ENCODE measurements around the gene RTN4IP1.

RTN4IP1 gene

DNA sequence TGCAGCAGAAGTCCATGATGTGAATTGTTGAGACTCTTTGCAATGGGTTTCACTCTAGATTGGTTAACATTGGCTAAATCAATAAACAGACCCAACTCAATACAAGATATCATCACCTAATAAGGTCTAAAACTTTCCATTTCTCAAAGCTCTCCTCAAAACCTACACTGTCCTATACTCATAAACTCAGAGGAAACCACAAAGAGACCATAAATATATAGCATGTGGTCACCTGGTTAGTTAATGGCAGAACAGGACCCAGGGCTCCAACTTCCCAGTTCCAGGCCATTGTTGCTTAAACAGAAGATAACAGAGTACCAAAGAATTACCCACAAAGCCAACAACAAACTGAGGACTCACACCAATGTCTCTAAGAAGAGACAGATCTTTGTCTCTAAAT, 12.0 kb downstream of the RTN4IP1 start:
- Histone ChIP-seq H3K4me3 (ENCODE audit: insufficient read depth, low read depth, low read length, poor library complexity, severe bottlenecking) (no peak overlapping the region), H3K27me3 (replicated peaks; ENCODE audit: control insufficient read depth, insufficient read depth, low read length, poor library complexity, severe bottlenecking) (no peaks in the 10 kb centered on the region), H3K4me1 (ENCODE audit: control insufficient read depth, insufficient read depth, low read length, poor library complexity, severe bottlenecking) (no peaks in the 10 kb centered on the region), H3K36me3 (ENCODE audit: control insufficient read depth, insufficient read depth, low read length) (peaks cover 9% of the 10 kb centered on the region), H3K9me3 (ENCODE audit: control insufficient read depth, low read length) (no peaks in the 10 kb centered on the region), H3K27ac (ENCODE audit: insufficient read depth, low read length, poor library complexity, severe bottlenecking) (no peak overlapping the region)
- DNase-seq = no peak

GRCh38 chr6:106614592-106615257, 14.6 kb downstream of the RTN4IP1 start:
- no peak for DNase-seq
- H3K27ac ChIP-seq (ENCODE audit: insufficient read depth, low read length, poor library complexity, severe bottlenecking) = no peak overlapping the region
- no peaks in the 10 kb centered on the region for H3K27me3 ChIP-seq (replicated peaks; ENCODE audit: control insufficient read depth, insufficient read depth, low read length, poor library complexity, severe bottlenecking)
- no peaks in the 10 kb centered on the region for H3K4me1 ChIP-seq (ENCODE audit: control insufficient read depth, insufficient read depth, low read length, poor library complexity, severe bottlenecking)
- H3K4me3 ChIP-seq (ENCODE audit: insufficient read depth, low read depth, low read length, poor library complexity, severe bottlenecking) = no peak overlapping the region
- no peaks in the 10 kb centered on the region for H3K9me3 ChIP-seq (ENCODE audit: control insufficient read depth, low read length)
- H3K36me3 ChIP-seq (ENCODE audit: control insufficient read depth, insufficient read depth, low read length) = peaks cover 9% of the 10 kb centered on the region

DNA sequence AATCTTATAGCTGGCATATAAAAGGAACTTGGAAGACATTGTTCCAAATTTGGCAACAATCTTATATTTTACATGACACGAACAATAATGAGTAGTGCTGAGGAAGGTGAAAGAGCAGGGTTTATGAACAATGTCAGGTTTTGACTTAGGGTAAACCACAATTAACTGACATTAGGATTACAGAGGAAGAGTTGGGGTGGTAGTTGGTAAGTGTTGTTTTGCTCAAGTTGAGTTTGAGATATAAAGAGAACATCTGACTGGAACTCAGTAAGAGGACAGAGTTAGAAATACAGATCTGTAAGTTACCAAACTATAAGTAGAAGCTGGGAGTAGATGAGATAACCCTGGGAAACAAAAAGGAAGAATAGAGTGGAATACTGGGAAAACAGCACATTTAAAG, 15.1 kb downstream of the RTN4IP1 start:
- no peak overlapping the region for H3K27ac ChIP-seq (ENCODE audit: insufficient read depth, low read length, poor library complexity, severe bottlenecking)
- DNase-seq = no peak
- H3K4me3 ChIP-seq (ENCODE audit: insufficient read depth, low read depth, low read length, poor library complexity, severe bottlenecking) = no peak overlapping the region
- no peaks in the 10 kb centered on the region for H3K27me3 ChIP-seq (replicated peaks; ENCODE audit: control insufficient read depth, insufficient read depth, low read length, poor library complexity, severe bottlenecking)
- no peaks in the 10 kb centered on the region for H3K4me1 ChIP-seq (ENCODE audit: control insufficient read depth, insufficient read depth, low read length, poor library complexity, severe bottlenecking)
- H3K9me3 ChIP-seq (ENCODE audit: control insufficient read depth, low read length) = no peaks in the 10 kb centered on the region
- peaks cover 9% of the 10 kb centered on the region for H3K36me3 ChIP-seq (ENCODE audit: control insufficient read depth, insufficient read depth, low read length)

DNA sequence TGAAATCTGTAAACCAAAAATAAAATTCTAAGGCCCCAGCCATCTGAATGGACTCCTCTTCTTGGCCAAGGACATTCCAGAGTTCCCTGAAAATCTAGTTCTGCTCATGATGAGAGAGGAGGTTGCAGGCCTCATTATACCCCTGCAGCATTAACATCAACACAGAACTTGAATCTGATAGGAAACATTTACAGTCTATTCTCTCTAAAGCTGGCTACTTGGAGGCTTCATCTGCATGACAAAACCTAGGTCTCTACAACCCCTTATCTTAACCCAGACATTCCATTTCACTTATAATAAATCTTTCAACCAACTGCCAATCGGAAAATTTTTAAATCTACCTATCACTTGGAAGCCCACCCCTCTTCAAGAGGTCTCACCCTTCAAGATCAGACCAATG, 15.7 kb downstream of the RTN4IP1 start:
- no peak overlapping the region for H3K4me3 ChIP-seq (ENCODE audit: insufficient read depth, low read depth, low read length, poor library complexity, severe bottlenecking)
- H3K27me3 ChIP-seq (replicated peaks; ENCODE audit: control insufficient read depth, insufficient read depth, low read length, poor library complexity, severe bottlenecking) = no peaks in the 10 kb centered on the region
- H3K27ac ChIP-seq (ENCODE audit: insufficient read depth, low read length, poor library complexity, severe bottlenecking) = no peak overlapping the region
- no peak for DNase-seq
- peaks cover 9% of the 10 kb centered on the region for H3K36me3 ChIP-seq (ENCODE audit: control insufficient read depth, insufficient read depth, low read length)
- H3K9me3 ChIP-seq (ENCODE audit: control insufficient read depth, low read length) = no peaks in the 10 kb centered on the region
- H3K4me1 ChIP-seq (ENCODE audit: control insufficient read depth, insufficient read depth, low read length, poor library complexity, severe bottlenecking) = no peaks in the 10 kb centered on the region

GRCh38 chr6:106612671-106613416, 16.5 kb downstream of the RTN4IP1 start:
- no peak overlapping the region for H3K27ac ChIP-seq (ENCODE audit: insufficient read depth, low read length, poor library complexity, severe bottlenecking)

GRCh38 chr6:106611030-106611429, 18.3 kb downstream of the RTN4IP1 start:
- no peak for DNase-seq
- Histone ChIP-seq H3K4me3 (ENCODE audit: insufficient read depth, low read depth, low read length, poor library complexity, severe bottlenecking) (no peak overlapping the region), H3K27ac (ENCODE audit: insufficient read depth, low read length, poor library complexity, severe bottlenecking) (no peak overlapping the region), H3K9me3 (ENCODE audit: control insufficient read depth, low read length) (no peaks in the 10 kb centered on the region), H3K36me3 (ENCODE audit: control insufficient read depth, insufficient read depth, low read length) (peaks cover 9% of the 10 kb centered on the region), H3K4me1 (ENCODE audit: control insufficient read depth, insufficient read depth, low read length, poor library complexity, severe bottlenecking) (no peaks in the 10 kb centered on the region), H3K27me3 (replicated peaks; ENCODE audit: control insufficient read depth, insufficient read depth, low read length, poor library complexity, severe bottlenecking) (no peaks in the 10 kb centered on the region)

More at GRCh38 chr6:106612671-106613416, 16.5 kb downstream of the RTN4IP1 start:
- no peak for DNase-seq
- peaks cover 9% of the 10 kb centered on the region for H3K36me3 ChIP-seq (ENCODE audit: control insufficient read depth, insufficient read depth, low read length)
- H3K4me1 ChIP-seq (ENCODE audit: control insufficient read depth, insufficient read depth, low read length, poor library complexity, severe bottlenecking) = no peaks in the 10 kb centered on the region
- no peaks in the 10 kb centered on the region for H3K9me3 ChIP-seq (ENCODE audit: control insufficient read depth, low read length)
- H3K27me3 ChIP-seq (replicated peaks; ENCODE audit: control insufficient read depth, insufficient read depth, low read length, poor library complexity, severe bottlenecking) = no peaks in the 10 kb centered on the region
- H3K4me3 ChIP-seq (ENCODE audit: insufficient read depth, low read depth, low read length, poor library complexity, severe bottlenecking) = no peak overlapping the region

DNA sequence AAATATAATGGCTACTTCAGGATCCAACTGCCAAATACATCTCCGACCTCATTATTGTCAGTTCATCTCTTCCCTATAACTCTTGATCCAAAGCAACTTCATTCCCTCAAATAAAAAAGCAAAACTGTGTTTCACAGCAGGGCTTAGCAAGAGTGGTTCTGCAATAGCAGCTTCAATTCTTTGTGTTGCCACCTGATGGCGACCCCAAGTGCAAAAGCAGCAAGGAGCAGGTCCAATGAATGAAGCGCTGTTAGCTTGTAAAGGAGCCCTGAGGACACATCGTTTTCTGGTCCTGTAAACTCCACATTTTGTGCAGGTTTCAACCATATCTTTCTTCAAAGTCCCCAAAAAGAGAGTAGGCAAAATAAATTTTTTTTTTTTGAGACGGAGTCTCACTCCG, 19.6 kb downstream of the RTN4IP1 start:
- H3K9me3 ChIP-seq (ENCODE audit: control insufficient read depth, low read length) = no peaks in the 10 kb centered on the region
- no peaks in the 10 kb centered on the region for H3K4me1 ChIP-seq (ENCODE audit: control insufficient read depth, insufficient read depth, low read length, poor library complexity, severe bottlenecking)
- DNase-seq = no peak
- no peak overlapping the region for H3K27ac ChIP-seq (ENCODE audit: insufficient read depth, low read length, poor library complexity, severe bottlenecking)
- H3K4me3 ChIP-seq (ENCODE audit: insufficient read depth, low read depth, low read length, poor library complexity, severe bottlenecking) = no peak overlapping the region
- H3K36me3 ChIP-seq (ENCODE audit: control insufficient read depth, insufficient read depth, low read length) = peaks cover 9% of the 10 kb centered on the region
- no peaks in the 10 kb centered on the region for H3K27me3 ChIP-seq (replicated peaks; ENCODE audit: control insufficient read depth, insufficient read depth, low read length, poor library complexity, severe bottlenecking)

- H3K4me3 ChIP-seq (ENCODE audit: insufficient read depth, low read depth, low read length, poor library complexity, severe bottlenecking) = no peak overlapping the region
- no peak for DNase-seq
- no peaks in the 10 kb centered on the region for H3K27me3 ChIP-seq (replicated peaks; ENCODE audit: control insufficient read depth, insufficient read depth, low read length, poor library complexity, severe bottlenecking)
- no peaks in the 10 kb centered on the region for H3K4me1 ChIP-seq (ENCODE audit: control insufficient read depth, insufficient read depth, low read length, poor library complexity, severe bottlenecking)
- H3K27ac ChIP-seq (ENCODE audit: insufficient read depth, low read length, poor library complexity, severe bottlenecking) = no peak overlapping the region
- H3K9me3 ChIP-seq (ENCODE audit: control insufficient read depth, low read length) = no peaks in the 10 kb centered on the region
- peaks cover 3% of the 10 kb centered on the region for H3K36me3 ChIP-seq (ENCODE audit: control insufficient read depth, insufficient read depth, low read length)
Measured at GRCh38 chr6:106608080-106608668, 21.1 kb downstream of the RTN4IP1 start.

DNA sequence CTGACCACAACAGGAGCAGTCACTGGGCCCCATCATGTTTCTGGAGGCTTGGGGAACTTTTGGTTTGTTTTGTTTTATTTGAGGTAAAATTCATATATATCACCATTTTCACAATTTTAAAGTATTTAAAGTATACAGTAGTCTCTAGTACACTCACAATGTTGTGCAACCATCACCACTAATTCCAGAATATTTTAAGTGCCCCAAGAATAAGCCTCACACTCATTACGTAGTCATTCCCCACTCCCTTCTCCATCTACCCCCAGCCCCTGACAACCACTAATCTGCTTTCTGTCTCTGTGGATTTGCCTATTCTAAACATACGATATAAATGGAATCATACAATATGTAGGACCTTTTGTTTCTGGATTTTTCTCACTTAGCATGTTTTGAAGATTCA, 29.0 kb downstream of the RTN4IP1 start:
- Histone ChIP-seq H3K9me3 (ENCODE audit: control insufficient read depth, low read length) (no peaks in the 10 kb centered on the region), H3K27me3 (replicated peaks; ENCODE audit: control insufficient read depth, insufficient read depth, low read length, poor library complexity, severe bottlenecking) (no peaks in the 10 kb centered on the region), H3K4me1 (ENCODE audit: control insufficient read depth, insufficient read depth, low read length, poor library complexity, severe bottlenecking) (no peaks in the 10 kb centered on the region), H3K36me3 (ENCODE audit: control insufficient read depth, insufficient read depth, low read length) (no peaks in the 10 kb centered on the region), H3K4me3 (ENCODE audit: insufficient read depth, low read depth, low read length, poor library complexity, severe bottlenecking) (no peak overlapping the region), H3K27ac (ENCODE audit: insufficient read depth, low read length, poor library complexity, severe bottlenecking) (no peak overlapping the region)
- no peak for DNase-seq

- Histone ChIP-seq H3K4me1 (ENCODE audit: control insufficient read depth, insufficient read depth, low read length, poor library complexity, severe bottlenecking) (no peaks in the 10 kb centered on the region), H3K27ac (ENCODE audit: insufficient read depth, low read length, poor library complexity, severe bottlenecking) (no peak overlapping the region), H3K9me3 (ENCODE audit: control insufficient read depth, low read length) (no peaks in the 10 kb centered on the region), H3K27me3 (replicated peaks; ENCODE audit: control insufficient read depth, insufficient read depth, low read length, poor library complexity, severe bottlenecking) (no peaks in the 10 kb centered on the region), H3K4me3 (ENCODE audit: insufficient read depth, low read depth, low read length, poor library complexity, severe bottlenecking) (no peak overlapping the region), H3K36me3 (ENCODE audit: control insufficient read depth, insufficient read depth, low read length) (no peaks in the 10 kb centered on the region)
- no peak for DNase-seq
Measured at GRCh38 chr6:106599440-106599839, 29.9 kb downstream of the RTN4IP1 start.

Data from effector memory CD4-positive, alpha-beta T cell (primary cell).